ENCODE data around the gene EHD3. TPM values are rescaled to one million over a fixed set of nuclear protein-coding genes. Genes with fewer than 3 reads are reported as not detected.

The EHD3 gene
- total and polyA plus RNA-seq, 2 of the 4 experiments (the other 2 are of a cell fraction), result 29.1 to 39.8 TPM

- H2BK120ac ChIP-seq (ENCODE audit: low read depth, low read length), result no peak overlapping the region
- H3K4me1 ChIP-seq (ENCODE audit: control insufficient read depth, insufficient read depth, low read length), result peaks cover 20% of the 10 kb centered on the region
- H3K18ac ChIP-seq (ENCODE audit: low read depth, low read length), result no peak overlapping the region
- no peaks in the 10 kb centered on the region for H3K27me3 ChIP-seq (ENCODE audit: control insufficient read depth, insufficient read depth, low read length)
- ChIA-PET CTCF (no interaction called here), POLR2A (ENCODE audit: unreplicated experiment) (no interaction called here)
- intact Hi-C loops (cut with micrococcal nuclease) (no loop called here), dilution Hi-C loops (cut with HindIII; ENCODE audit: low sequenced_read_pairs, unreplicated experiment) (no loop called here), in situ Hi-C loops (cut with MboI; ENCODE audit: low sequenced_read_pairs) (no loop called here)
- H3K4me2 ChIP-seq (ENCODE audit: low read depth, low read length), result no peak overlapping the region
- H4K5ac ChIP-seq (ENCODE audit: low read depth, low read length), result no peak overlapping the region
- no peak overlapping the region for H2BK20ac ChIP-seq (ENCODE audit: low read depth, low read length)
- H3K56ac ChIP-seq (ENCODE audit: extremely low read depth, insufficient read depth, low read length), result no peak overlapping the region
- no peak overlapping the region for H3K4ac ChIP-seq (ENCODE audit: low read depth, low read length)
- DNase-seq, result no peak
- H3K9ac ChIP-seq (ENCODE audit: low read depth, low read length), result no peak overlapping the region
- TF ChIP-seq RAD21 (IDR thresholded peaks at IDR 0.05; ENCODE audit: low read length), result no peak
- no peak for TF ChIP-seq MAZ (IDR thresholded peaks at IDR 0.05; ENCODE audit: borderline replicate concordance, low read depth, low read length)
- TF ChIP-seq POLR2A (IDR thresholded peaks at IDR 0.05; ENCODE audit: low read depth, low read length), result no peak
- no peak for TF ChIP-seq RCOR1 (IDR thresholded peaks at IDR 0.05; ENCODE audit: insufficient replicate concordance, low read length)
- TF ChIP-seq RFX5 (IDR thresholded peaks at IDR 0.05; ENCODE audit: low read depth, low read length), result no peak
- H3K4me3 ChIP-seq (ENCODE audit: insufficient read depth, low read depth, low read length), result no peak overlapping the region
- H4K8ac ChIP-seq (ENCODE audit: low read depth in 2 of 2, low read length in 2 of 2), result no peak overlapping the region
- no peaks in the 10 kb centered on the region for H4K20me1 ChIP-seq (ENCODE audit: insufficient read depth, low read length)
- H2BK15ac ChIP-seq (ENCODE audit: low read depth, low read length), result no peak overlapping the region
- no peak for ATAC-seq (ENCODE audit: low read depth)
- no TSS peak for BruUV-seq (replicated peaks)
- no peak overlapping the region for H3K23ac ChIP-seq (ENCODE audit: low read depth, low read length)
- no peak overlapping the region for H3K14ac ChIP-seq (replicated peaks; ENCODE audit: low read depth, low read length)
- H2AFZ ChIP-seq (replicated peaks; ENCODE audit: low read length, poor library complexity), result no peak overlapping the region
- no peaks in the 10 kb centered on the region for H3K36me3 ChIP-seq (ENCODE audit: control insufficient read depth, insufficient read depth, low read length)
- H3K9me1 ChIP-seq (ENCODE audit: insufficient read depth, low read length), result 0 out of 2 replicates have a peak, but pooled peaks cover 2% of the 10 kb centered on the region
- H4K91ac ChIP-seq (ENCODE audit: insufficient read depth, low read depth, low read length), result no peak overlapping the region
- no peak overlapping the region for H2BK5ac ChIP-seq (ENCODE audit: low read depth, low read length, poor library complexity, severe bottlenecking)
- H2AK9ac ChIP-seq (replicated peaks; ENCODE audit: low read depth, low read length, poor library complexity), result no peak overlapping the region
- no peaks in the 10 kb centered on the region for H3K9me3 ChIP-seq (ENCODE audit: control insufficient read depth, insufficient read depth, low read length)
- H2AK5ac ChIP-seq (ENCODE audit: low read depth, low read length), result no peak overlapping the region
- no peaks in the 10 kb centered on the region for H3K79me1 ChIP-seq (ENCODE audit: low read depth in 1 of 2, low read length in 2 of 2)
- H3K27ac ChIP-seq (ENCODE audit: insufficient read depth, low read length), result no peak overlapping the region
Observed at GRCh38 chr2:31300309-31300708, 66.4 kb downstream of the EHD3 start.
